Hepatocyte (in vitro differentiated cells): Measurements from ENCODE around the gene SFXN1. TPM values are rescaled to one million over a fixed set of nuclear protein-coding genes. Genes with fewer than 3 reads are reported as not detected.

ENCODE experiments used
- DNase-seq: peaks from one replicate; pipeline ENCODE4 v3.0.0-alpha.2; 2016; ENCODE audit warnings: low spot score
- H2AFZ ChIP-seq: fragments of 200-600 bp; sonication (generic); 2 replicates; pipeline ENCODE4 v1.6.0; 2016; ENCODE audit warnings: antibody characterized with exemption, mild to moderate bottlenecking
- H3K27ac ChIP-seq: fragments of 200-600 bp; sonication (generic); 2 replicates; pipeline ENCODE4 v1.5.1; 2016; ENCODE audit warnings: mild to moderate bottlenecking
- H3K27me3 ChIP-seq: fragments of 200-600 bp; sonication (generic); 2 replicates; pipeline ENCODE4 v1.6.1; 2016
- H3K36me3 ChIP-seq: fragments of 200-600 bp; sonication (generic); replicated peaks from 2 replicates; pipeline ENCODE4 v1.5.1; 2016; ENCODE audit warnings: low read depth; ENCODE audit not compliant: insufficient read depth
- H3K4me1 ChIP-seq: fragments of 200-600 bp; sonication (generic); 2 replicates; pipeline ENCODE4 v1.5.1; 2016; ENCODE audit warnings: mild to moderate bottlenecking, moderate library complexity; ENCODE audit not compliant: insufficient read depth
- H3K4me2 ChIP-seq: fragments of 200-600 bp; sonication (generic); 2 replicates; pipeline ENCODE4 v1.6.0; 2016
- H3K4me3 ChIP-seq: fragments of 200-600 bp; sonication (generic); 2 replicates; pipeline ENCODE4 v1.5.1; 2016; ENCODE audit warnings: mild to moderate bottlenecking
- H3K79me2 ChIP-seq: fragments of 200-600 bp; sonication (generic); 2 replicates; pipeline ENCODE4 v1.6.0; 2017; ENCODE audit warnings: mild to moderate bottlenecking
- H3K9me2 ChIP-seq: fragments of 200-600 bp; sonication (generic); replicated peaks from 2 replicates; pipeline ENCODE4 v1.6.0; 2017; ENCODE audit warnings: mild to moderate bottlenecking; ENCODE audit not compliant: insufficient read depth
- H3K9me3 ChIP-seq: fragments of 200-600 bp; sonication (generic); 2 replicates; pipeline ENCODE4 v1.5.1; 2016; ENCODE audit warnings: low read depth, mild to moderate bottlenecking
- H4K20me1 ChIP-seq: fragments of 200-600 bp; sonication (generic); 2 replicates; pipeline ENCODE4 v1.6.0; 2016; ENCODE audit warnings: mild to moderate bottlenecking; ENCODE audit not compliant: insufficient read depth, poor library complexity, severe bottlenecking
- CTCF ChIP-seq: fragments of 200-600 bp; sonication (generic); IDR thresholded peaks from 2 replicates; pipeline ENCODE4 v1.5.1; 2016; ENCODE audit warnings: antibody characterized with exemption, mild to moderate bottlenecking; ENCODE audit not compliant: poor library complexity
- EZH2 ChIP-seq: fragments of 200-600 bp; sonication (generic); IDR thresholded peaks from 2 replicates; pipeline ENCODE4 v1.6.1; 2016; ENCODE audit warnings: antibody characterized with exemption, mild to moderate bottlenecking, borderline replicate concordance
- EZH2phosphoT487 ChIP-seq: fragments of 200-600 bp; sonication (generic); IDR thresholded peaks from one replicate; pipeline ENCODE4 v1.6.1; 2018; ENCODE audit warnings: antibody characterized with exemption, mild to moderate bottlenecking, low read depth, moderate library complexity; ENCODE audit not compliant: unreplicated experiment, severe bottlenecking
- WGBS: methylation state at CpG from one replicate; pipeline ENCODE4 v1.1.6; 2016; ENCODE audit warnings: low lambda C conversion rate; ENCODE audit errors: missing lambda C conversion rate; 5-methylcytosine and 5-hydroxymethylcytosine counted together
- polyA plus RNA-seq: library from polyadenylated mRNA; unstranded; fragments of >200 nt; fragmentation: Nextera tagmentation; extraction: Ambion mirVana; gene quantifications from 2 replicates; pipeline ENCODE4 v1.2.1, GENCODE V29; 2016
- total RNA-seq: library from RNA; depleted of rRNA; stranded (reverse); fragments of >200 nt; gene quantifications from 2 replicates; pipeline ENCODE4 v1.2.3, GENCODE V29; 2014

The SFXN1 gene
- total and polyA plus RNA-seq, 2 experiments from 2014 or later = 57.0 to 110 TPM

- Histone ChIP-seq H3K4me3 (no peak overlapping the region), H3K36me3 (no peaks in the 10 kb centered on the region), H3K9me2 (no peaks in the 10 kb centered on the region), H3K27ac (no peak overlapping the region), H3K9me3 (no peaks in the 10 kb centered on the region), H3K27me3 (no peaks in the 10 kb centered on the region), H2AFZ (no peak overlapping the region), H4K20me1 (no peaks in the 10 kb centered on the region), H3K79me2 (no peaks in the 10 kb centered on the region), H3K4me2 (no peak overlapping the region), H3K4me1 (no peaks in the 10 kb centered on the region)
- no peak for DNase-seq
- WGBS = 81% methylated on average over 8 of the region's 8 CpGs
- TF ChIP-seq EZH2phosphoT487 (no peak), EZH2 (no peak), CTCF (no peak)
Observed at GRCh38 chr5:175554296-175554695, 75.9 kb downstream of the SFXN1 start.

DNA sequence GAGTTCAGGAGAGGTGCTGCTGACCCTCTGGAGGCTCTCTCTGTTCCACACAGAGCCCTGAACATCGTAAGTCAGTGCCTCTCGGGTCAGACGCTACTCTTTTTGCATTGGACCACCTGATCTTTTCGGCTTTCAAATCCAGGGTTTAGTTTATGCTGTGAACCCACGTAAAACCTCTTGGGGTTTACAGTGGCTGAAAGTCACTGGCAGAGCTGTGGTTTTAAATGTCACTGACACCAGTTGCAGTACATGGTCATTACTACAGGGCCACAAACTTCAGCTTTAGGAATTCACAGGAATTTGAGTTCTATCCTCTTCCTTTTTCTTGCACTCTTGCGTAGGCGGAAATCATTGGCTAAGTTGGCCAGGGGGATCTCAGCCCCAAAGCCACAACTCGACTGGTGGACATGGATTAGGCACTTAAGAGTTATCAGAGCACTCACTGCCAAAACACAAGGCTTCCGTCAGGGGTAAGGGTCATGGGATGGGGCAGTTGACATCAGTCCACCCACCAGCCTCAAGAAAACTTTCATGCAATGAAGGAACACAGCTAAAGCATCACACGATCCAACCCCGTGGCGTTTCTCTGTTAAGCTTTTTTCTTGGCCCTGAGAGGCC, 76.9 kb downstream of the SFXN1 start:
- DNase-seq = no peak
- no peak overlapping the region for H2AFZ ChIP-seq
- no peaks in the 10 kb centered on the region for H3K36me3 ChIP-seq
- no peaks in the 10 kb centered on the region for H3K4me1 ChIP-seq
- H3K4me2 ChIP-seq = no peak overlapping the region
- 78% methylated on average over 12 of the region's 12 CpGs for WGBS
- H3K9me2 ChIP-seq = no peaks in the 10 kb centered on the region
- no peaks in the 10 kb centered on the region for H4K20me1 ChIP-seq
- H3K79me2 ChIP-seq = no peaks in the 10 kb centered on the region
- no peaks in the 10 kb centered on the region for H3K27me3 ChIP-seq
- H3K9me3 ChIP-seq = no peaks in the 10 kb centered on the region
- H3K4me3 ChIP-seq = no peak overlapping the region
- no peak for TF ChIP-seq CTCF
- TF ChIP-seq EZH2phosphoT487 = no peak
- TF ChIP-seq EZH2 = no peak
- no peak overlapping the region for H3K27ac ChIP-seq

DNA sequence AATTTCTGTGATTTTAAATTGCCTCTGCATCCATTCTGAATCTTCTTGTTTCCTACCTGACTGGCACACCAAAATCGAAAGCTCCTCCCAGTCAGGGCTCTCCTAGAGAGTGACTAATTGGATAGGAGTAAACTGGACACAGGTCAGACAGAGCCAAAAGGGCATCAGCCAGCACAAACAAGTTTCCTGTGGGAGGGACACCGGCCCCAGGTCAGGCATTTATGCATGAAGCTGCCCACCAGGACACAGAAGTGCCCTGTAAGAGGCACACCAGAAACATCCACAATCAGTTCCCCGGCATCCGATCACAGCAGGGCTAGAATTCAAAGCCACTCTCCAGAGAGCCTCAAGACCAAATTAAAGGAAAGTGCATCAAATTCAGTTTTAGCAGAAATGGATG, 78.4 kb downstream of the SFXN1 start:
- Histone ChIP-seq H4K20me1 (no peaks in the 10 kb centered on the region), H3K4me1 (peaks cover 4% of the 10 kb centered on the region), H3K27me3 (no peaks in the 10 kb centered on the region), H3K27ac (no peak overlapping the region), H2AFZ (no peak overlapping the region), H3K4me3 (no peak overlapping the region), H3K9me3 (no peaks in the 10 kb centered on the region), H3K79me2 (no peaks in the 10 kb centered on the region), H3K36me3 (no peaks in the 10 kb centered on the region), H3K9me2 (no peaks in the 10 kb centered on the region), H3K4me2 (no peak overlapping the region)
- no peak for DNase-seq
- WGBS = 66% methylated on average over 4 of the region's 4 CpGs
- TF ChIP-seq EZH2 (no peak), CTCF (no peak), EZH2phosphoT487 (no peak)

DNA sequence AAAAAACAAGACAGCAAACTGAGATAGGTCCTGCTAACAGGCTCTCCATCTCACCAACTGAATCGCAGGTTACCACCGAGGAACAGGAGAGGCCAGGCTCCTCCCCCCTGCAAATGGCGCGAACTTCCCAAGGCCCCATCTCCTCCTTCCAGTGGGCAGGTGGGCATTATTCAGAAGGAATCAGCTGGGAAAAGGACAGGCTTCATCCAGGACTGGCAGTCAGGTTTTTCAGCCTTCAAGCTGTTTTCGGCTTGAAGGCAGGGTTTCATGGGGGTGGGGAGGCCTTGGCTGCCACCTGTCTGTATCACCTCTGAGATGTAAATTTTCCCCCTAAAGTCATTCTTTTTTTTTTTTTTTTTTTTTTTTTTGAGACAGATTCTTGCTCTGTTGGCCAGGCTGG, 79.4 kb downstream of the SFXN1 start:
- no peak overlapping the region for H3K4me2 ChIP-seq

More for the DNA sequence above, 79.4 kb downstream of the SFXN1 start:
- Histone ChIP-seq H3K9me3 (no peaks in the 10 kb centered on the region), H3K9me2 (no peaks in the 10 kb centered on the region), H3K27ac (no peak overlapping the region), H3K4me1 (peaks cover 4% of the 10 kb centered on the region), H3K4me3 (no peak overlapping the region), H3K27me3 (no peaks in the 10 kb centered on the region), H3K79me2 (no peaks in the 10 kb centered on the region), H4K20me1 (no peaks in the 10 kb centered on the region), H3K36me3 (no peaks in the 10 kb centered on the region), H2AFZ (no peak overlapping the region)
- 64% methylated on average over 5 of the region's 5 CpGs for WGBS
- DNase-seq = no peak
- TF ChIP-seq CTCF = no peak
